Gastroesophageal sphincter (tissue), 4 donors: ENCODE measurements around the gene GDF7. TPM values are rescaled to one million over a fixed set of nuclear protein-coding genes. Genes with fewer than 3 reads are reported as not detected.
A peak's percentile ranks its signal among the peaks of the same experiment; 100 is the strongest.

Experiments used
- ATAC-seq: fragments of 150-250 bp; one replicate; pipeline ENCODE4 v1.9.1; 2016; ENCODE audit warnings: mild to moderate bottlenecking, moderate library complexity
- H3K27ac ChIP-seq, 4 donors: fragments of 200-600 bp; sonication (generic) in 3 of 4; 1 replicate in 3 of 4; 2 replicates in 1 of 4; pipeline ENCODE4 v1.5.1; 2016 to 2019
- H3K27me3 ChIP-seq: fragments of 200-600 bp; sonication (generic); one replicate; pipeline ENCODE4 v1.5.1; 2019
- H3K36me3 ChIP-seq, 2 donors: fragments of 200-600 bp; sonication (generic); one replicate each; pipeline ENCODE4 v1.5.1; 2019; ENCODE audit warnings: control low read depth in 1 of 2
- H3K4me1 ChIP-seq, 3 donors: fragments of 200-600 bp; sonication (generic); 1 replicate in 2 of 3; 2 replicates in 1 of 3; pipeline ENCODE4 v1.5.1; 2016 to 2019; ENCODE audit warnings: control low read depth in 2 of 3
- H3K4me3 ChIP-seq, 2 donors: fragments of 200-600 bp; sonication (generic); one replicate each; pipeline ENCODE4 v1.5.1; 2019; ENCODE audit warnings: mild to moderate bottlenecking in 1 of 2, moderate library complexity in 1 of 2
- H3K9me3 ChIP-seq, 3 donors: fragments of 200-600 bp; sonication (generic); one replicate each; pipeline ENCODE4 v1.5.1; 2017 to 2019; ENCODE audit warnings: control low read depth in 2 of 3
- EP300 ChIP-seq: sonication (generic); formaldehyde crosslinking; IDR thresholded peaks from one replicate; pipeline ENCODE4 v1.6.1; 2017; ENCODE audit warnings: antibody characterized with exemption, mild to moderate bottlenecking
- POLR2A ChIP-seq, 2 donors: fragments of 450-650 bp; IDR thresholded peaks; one replicate each; pipeline ENCODE4 v1.6.1; 2017; ENCODE audit warnings: antibody characterized with exemption in 2 of 2, mild to moderate bottlenecking in 2 of 2, moderate library complexity in 1 of 2
- POLR2AphosphoS5 ChIP-seq: sonication (generic); formaldehyde crosslinking; IDR thresholded peaks from one replicate; pipeline ENCODE4 v1.6.1; 2017; ENCODE audit warnings: antibody characterized with exemption
- WGBS, 2 donors: methylation state at CpG; one replicate each; pipeline ENCODE4 v1.1.5; 2018; ENCODE audit warnings: low coverage in 1 of 2; 5-methylcytosine and 5-hydroxymethylcytosine counted together
- total RNA-seq, 4 donors: library from RNA; depleted of rRNA; stranded (reverse); fragments of >200 nt; gene quantifications; one replicate each; pipeline ENCODE4 v1.1.0, GENCODE V29; 2016
- TF ChIP-seq, protein P1 (sequence below), 4 experiments: fragments of 200-600 bp in 2 of 4; fragments of 450-650 bp in 2 of 4; sonication (generic) in 1 of 4; IDR thresholded peaks; one replicate each; pipeline ENCODE4 v1.5.1; 2017 to 2019; ENCODE audit warnings: antibody characterized with exemption in 4 of 4, mild to moderate bottlenecking in 2 of 4, moderate library complexity in 2 of 4

Gene GDF7
- total RNA-seq, 4 donors from 2014 or later = 1.2 to 19.9 (median 15.3) TPM

DNA sequence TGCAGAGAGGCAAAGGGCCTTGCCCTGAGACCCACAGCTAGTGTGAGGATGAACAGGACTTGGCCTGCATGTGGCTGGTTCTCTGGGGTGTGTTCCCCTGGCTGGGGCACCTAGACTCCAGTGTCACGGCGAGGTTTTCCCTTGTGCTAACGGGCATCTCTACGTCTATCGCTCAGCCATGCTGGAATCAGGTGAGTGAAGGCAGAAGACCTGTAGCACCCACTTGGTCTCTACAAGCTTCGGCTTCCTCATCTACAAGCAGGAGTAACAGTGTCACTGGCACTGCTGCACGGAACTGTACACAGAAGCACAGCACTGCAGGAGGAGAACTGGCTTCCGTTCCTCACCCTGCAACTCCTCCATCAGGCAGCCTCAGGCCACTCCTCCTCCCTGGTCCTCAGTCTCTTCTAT is 46.7 kb upstream of the GDF7 start:
- Histone ChIP-seq H3K27me3 (no peaks in the 10 kb centered on the region), H3K4me1 (peaks cover 15 to 94% (median 51%) of the 10 kb centered on the region in 3 donors), H3K4me3 (no peak overlapping the region), H3K9me3 (no peaks in the 10 kb centered on the region), H3K27ac (peak overlapping the region; percentile 89 to 99 (median 98)), H3K36me3 (peaks cover 0 to 57% of the 10 kb centered on the region in 2 donors)
- 69 to 89% methylated on average over 5 to 7 of the region's 8 CpGs for WGBS, 2 donors
- no peak for TF ChIP-seq POLR2A (IDR thresholded peaks at IDR 0.05)
- TF ChIP-seq EP300 = no peak
- TF ChIP-seq, protein P1, sequence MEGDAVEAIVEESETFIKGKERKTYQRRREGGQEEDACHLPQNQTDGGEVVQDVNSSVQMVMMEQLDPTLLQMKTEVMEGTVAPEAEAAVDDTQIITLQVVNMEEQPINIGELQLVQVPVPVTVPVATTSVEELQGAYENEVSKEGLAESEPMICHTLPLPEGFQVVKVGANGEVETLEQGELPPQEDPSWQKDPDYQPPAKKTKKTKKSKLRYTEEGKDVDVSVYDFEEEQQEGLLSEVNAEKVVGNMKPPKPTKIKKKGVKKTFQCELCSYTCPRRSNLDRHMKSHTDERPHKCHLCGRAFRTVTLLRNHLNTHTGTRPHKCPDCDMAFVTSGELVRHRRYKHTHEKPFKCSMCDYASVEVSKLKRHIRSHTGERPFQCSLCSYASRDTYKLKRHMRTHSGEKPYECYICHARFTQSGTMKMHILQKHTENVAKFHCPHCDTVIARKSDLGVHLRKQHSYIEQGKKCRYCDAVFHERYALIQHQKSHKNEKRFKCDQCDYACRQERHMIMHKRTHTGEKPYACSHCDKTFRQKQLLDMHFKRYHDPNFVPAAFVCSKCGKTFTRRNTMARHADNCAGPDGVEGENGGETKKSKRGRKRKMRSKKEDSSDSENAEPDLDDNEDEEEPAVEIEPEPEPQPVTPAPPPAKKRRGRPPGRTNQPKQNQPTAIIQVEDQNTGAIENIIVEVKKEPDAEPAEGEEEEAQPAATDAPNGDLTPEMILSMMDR (IDR thresholded peaks at IDR 0.05) = no peak
- TF ChIP-seq POLR2AphosphoS5 = no peak
- no peak for ATAC-seq

DNA sequence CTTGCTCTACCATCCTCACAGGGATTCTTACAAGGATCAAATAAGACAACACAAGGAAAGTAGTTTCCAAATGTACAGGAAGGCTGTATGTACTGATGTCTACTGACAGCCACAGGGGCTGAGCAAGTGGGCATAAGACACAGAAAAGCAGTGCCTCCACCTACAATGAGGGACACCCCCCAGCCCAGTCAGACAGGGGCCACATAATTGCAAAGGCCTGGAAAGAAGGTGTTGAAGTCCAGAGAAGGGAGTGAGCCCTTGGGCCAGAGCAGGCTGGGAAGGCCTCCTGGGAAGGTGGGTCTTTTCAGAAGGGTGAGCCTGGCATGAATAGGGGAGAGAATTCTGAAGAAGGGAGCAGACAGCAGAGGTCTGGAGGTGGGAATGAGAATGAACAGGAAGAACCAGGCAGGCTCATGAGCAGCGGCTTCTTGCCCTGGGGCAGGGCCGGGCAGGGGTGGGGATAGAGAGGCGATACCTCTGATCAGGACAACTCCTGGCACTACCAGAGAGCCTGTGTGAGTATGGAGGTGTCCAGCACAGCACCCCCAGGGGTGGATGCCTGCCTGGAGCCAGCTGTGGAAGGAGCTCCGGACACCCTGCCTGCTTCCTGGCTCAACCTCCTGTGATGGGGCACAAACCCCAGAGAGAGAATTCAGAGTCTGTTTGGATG is 46.1 kb upstream of the GDF7 start:
- Histone ChIP-seq H3K27ac (peak overlapping the region; percentile 89 to 99 (median 98)), H3K36me3 (peaks cover 0 to 57% of the 10 kb centered on the region in 2 donors), H3K4me3 (no peak overlapping the region), H3K27me3 (no peaks in the 10 kb centered on the region), H3K9me3 (no peaks in the 10 kb centered on the region), H3K4me1 (peaks cover 15 to 94% (median 45%) of the 10 kb centered on the region in 3 donors)
- no peak for ATAC-seq
- no peak for TF ChIP-seq EP300
- no peak for TF ChIP-seq POLR2AphosphoS5
- no peak for TF ChIP-seq POLR2A (IDR thresholded peaks at IDR 0.05)
- TF ChIP-seq, protein P1 (IDR thresholded peaks at IDR 0.05) = no peak
- 83% methylated on average over 3 of the region's 4 CpGs; no CpG with 5 or more reads in 1 of the 2 donors for WGBS, 2 donors

DNA sequence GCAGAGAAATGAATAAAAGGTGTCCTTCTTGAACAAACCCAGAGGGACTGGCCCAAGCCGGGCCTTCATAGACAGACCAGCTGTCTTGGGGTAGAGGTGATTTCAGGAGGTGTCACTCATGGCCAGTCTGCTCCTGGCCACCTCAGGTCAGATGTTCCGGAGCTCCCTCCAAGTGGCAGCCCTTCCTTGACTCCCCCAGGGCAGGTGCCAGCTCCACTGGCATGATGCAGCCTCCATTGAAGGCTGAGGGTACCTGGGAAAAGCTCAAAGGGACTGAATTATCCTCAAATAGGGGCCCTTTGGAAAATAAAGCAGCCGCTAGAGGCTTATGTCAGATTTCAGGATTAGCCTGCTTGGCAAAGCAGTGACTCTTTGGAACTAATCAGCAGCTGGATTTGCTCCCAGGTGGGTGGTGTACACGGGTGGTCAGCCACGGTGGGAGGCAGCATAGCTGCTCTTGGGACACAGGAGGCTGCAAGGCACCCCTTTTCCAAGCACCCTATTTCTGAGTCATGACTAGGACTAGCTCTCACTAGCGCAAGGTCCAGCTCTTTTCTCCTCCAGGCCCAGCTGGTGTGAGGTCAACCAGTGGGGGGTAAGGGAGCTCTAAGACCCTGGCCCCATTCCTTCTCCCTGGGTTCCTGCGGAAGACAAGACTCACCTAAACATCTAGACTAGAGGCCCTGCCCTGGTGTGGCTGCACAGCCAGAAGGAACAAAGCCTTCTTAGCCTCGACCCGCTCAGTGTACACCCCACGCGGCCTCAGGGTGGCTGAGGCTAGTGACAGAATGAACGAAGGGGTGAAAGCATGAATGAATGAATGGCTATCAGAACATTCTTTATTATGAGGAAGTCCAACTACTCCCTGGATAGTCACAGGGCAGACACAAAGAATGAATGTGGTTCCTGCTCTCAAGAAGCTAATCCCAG is 45.3 kb upstream of the GDF7 start:
- peaks cover 10 to 94% (median 43%) of the 10 kb centered on the region in 3 donors for H3K4me1 ChIP-seq
- WGBS, 2 donors = 57 to 80% methylated on average over 1 to 5 of the region's 12 CpGs
- no peaks in the 10 kb centered on the region for H3K9me3 ChIP-seq
- ATAC-seq = no peak
- H3K36me3 ChIP-seq = peaks cover 0 to 57% of the 10 kb centered on the region in 2 donors
- H3K4me3 ChIP-seq = no peak overlapping the region
- TF ChIP-seq, protein P1 (IDR thresholded peaks at IDR 0.05) = no peak
- TF ChIP-seq POLR2A (IDR thresholded peaks at IDR 0.05) (no peak), EP300 (no peak), POLR2AphosphoS5 (no peak)
- peak overlapping the region; percentile 89 to 99 (median 98) for H3K27ac ChIP-seq
- H3K27me3 ChIP-seq = no peaks in the 10 kb centered on the region

DNA sequence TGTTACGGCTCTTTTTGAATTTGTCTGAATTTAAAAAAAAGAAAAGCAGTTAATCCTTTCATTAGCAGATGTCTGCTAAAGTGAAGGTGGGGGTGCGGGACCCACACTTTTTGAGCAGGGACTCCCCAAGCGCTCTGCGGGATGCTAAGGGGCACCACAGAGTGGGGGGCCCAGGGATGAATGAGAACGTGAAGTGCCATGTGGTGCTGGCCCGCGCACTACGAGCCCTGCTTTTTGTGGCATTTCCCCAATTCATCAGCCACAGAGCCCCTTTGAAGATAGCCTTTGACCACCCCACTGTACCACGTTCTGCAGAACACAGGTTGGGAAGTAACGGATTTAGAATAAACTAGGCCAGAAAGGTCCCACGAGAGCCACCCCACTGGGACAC is 44.7 kb upstream of the GDF7 start:
- Histone ChIP-seq H3K27me3 (no peaks in the 10 kb centered on the region), H3K36me3 (peaks cover 0 to 57% of the 10 kb centered on the region in 2 donors), H3K9me3 (no peaks in the 10 kb centered on the region), H3K27ac (peak overlapping the region in 3 of 4 donors; percentile 98 to 99 (median 99)), H3K4me3 (no peak overlapping the region), H3K4me1 (peaks cover 8 to 94% (median 43%) of the 10 kb centered on the region in 3 donors)
- WGBS, 2 donors = 84 to 87% methylated on average over 3 to 10 of the region's 11 CpGs
- ATAC-seq = no peak
- TF ChIP-seq, protein P1 (IDR thresholded peaks at IDR 0.05) = no peak
- TF ChIP-seq POLR2AphosphoS5 (no peak), EP300 (no peak), POLR2A (IDR thresholded peaks at IDR 0.05) (no peak)
